Right atrium auricular region (tissue), 2 donors: Measurements from ENCODE around the gene KCNQ1. TPM values are rescaled to one million over a fixed set of nuclear protein-coding genes. Genes with fewer than 3 reads are reported as not detected.

Experiments used
- DNase-seq: peaks from one replicate; pipeline ENCODE4 v3.0.0-alpha.2; 2019; ENCODE audit warnings: low spot score
- H3K27ac ChIP-seq, 2 donors: fragments of 200-600 bp; sonication (generic); 1 replicate in 1 of 2; 2 replicates in 1 of 2; pipeline ENCODE4 v1.5.1; 2016 to 2019
- H3K27me3 ChIP-seq, 2 donors: fragments of 200-600 bp; sonication (generic); one replicate each; pipeline versions ENCODE4 v1.5.1 to v1.6.0; 2017 to 2019
- H3K36me3 ChIP-seq: fragments of 200-600 bp; sonication (generic); one replicate; pipeline ENCODE4 v1.5.1; 2016
- H3K4me1 ChIP-seq, 2 donors: fragments of 200-600 bp; sonication (generic); one replicate each; pipeline versions ENCODE4 v1.5.1 to v1.6.0; 2017 to 2019
- H3K4me3 ChIP-seq, 2 donors: fragments of 200-600 bp; sonication (generic); 1 replicate in 1 of 2; 2 replicates in 1 of 2; pipeline ENCODE4 v1.5.1; 2017 to 2019; ENCODE audit warnings: mild to moderate bottlenecking in 1 of 2, moderate library complexity in 1 of 2
- H3K9me3 ChIP-seq, 2 donors: fragments of 200-600 bp; sonication (generic); one replicate each; pipeline ENCODE4 v1.5.1; 2019
- CTCF ChIP-seq, 2 donors: fragments of 200-600 bp; sonication (generic); IDR thresholded peaks; one replicate each; pipeline ENCODE4 v1.5.1; 2019; ENCODE audit warnings: antibody characterized with exemption in 2 of 2
- total RNA-seq, 2 donors: library from RNA; depleted of rRNA; stranded (reverse); fragments of >200 nt; gene quantifications; one replicate each; pipeline ENCODE4 v1.1.0, GENCODE V29; 2016

The KCNQ1 gene
- total RNA-seq, 2 donors from 2014 or later = 12.7 to 25.1 TPM

GRCh38 chr11:2815762-2816496, 371.1 kb downstream of the KCNQ1 start:
- DNase-seq = no peak
- no peaks in the 10 kb centered on the region for H3K36me3 ChIP-seq
- H3K4me3 ChIP-seq = no peak overlapping the region
- peaks cover 0 to 24% of the 10 kb centered on the region in 2 donors for H3K4me1 ChIP-seq
- TF ChIP-seq CTCF (IDR thresholded peaks at IDR 0.05) = no peak
- H3K27ac ChIP-seq = no peak overlapping the region
- H3K9me3 ChIP-seq = peaks cover 0 to 17% of the 10 kb centered on the region in 2 donors
- no peaks in the 10 kb centered on the region for H3K27me3 ChIP-seq

DNA sequence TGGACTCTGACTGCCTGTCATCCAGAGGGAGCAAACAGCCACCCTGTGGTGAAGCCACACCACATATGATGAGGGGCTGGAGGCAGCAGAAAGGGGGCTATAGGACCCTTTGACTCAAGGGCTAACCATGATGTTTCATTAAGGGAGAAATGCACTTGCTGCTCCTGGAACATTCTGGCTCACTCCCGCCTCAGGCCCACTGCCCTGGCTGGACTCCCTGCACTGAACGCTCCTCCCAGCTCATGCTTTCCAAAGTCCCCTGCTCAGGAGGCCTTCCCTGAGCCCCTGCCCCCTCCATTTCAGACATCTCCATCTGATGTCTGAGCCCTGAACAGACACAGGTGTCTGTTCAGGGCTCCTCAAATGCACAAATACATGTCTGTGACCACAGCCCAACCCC, 371.7 kb downstream of the KCNQ1 start:
- no peak for DNase-seq
- peaks cover 0 to 18% of the 10 kb centered on the region in 2 donors for H3K4me1 ChIP-seq
- no peaks in the 10 kb centered on the region for H3K36me3 ChIP-seq
- H3K27ac ChIP-seq = no peak overlapping the region
- no peak overlapping the region for H3K4me3 ChIP-seq
- no peak for TF ChIP-seq CTCF (IDR thresholded peaks at IDR 0.05)
- no peaks in the 10 kb centered on the region for H3K27me3 ChIP-seq
- peaks cover 0 to 17% of the 10 kb centered on the region in 2 donors for H3K9me3 ChIP-seq

- no peaks in the 10 kb centered on the region for H3K27me3 ChIP-seq
- DNase-seq = no peak
- TF ChIP-seq CTCF (IDR thresholded peaks at IDR 0.05) = no peak
- no peaks in the 10 kb centered on the region for H3K36me3 ChIP-seq
- H3K4me1 ChIP-seq = peaks cover 0 to 14% of the 10 kb centered on the region in 2 donors
- no peak overlapping the region for H3K4me3 ChIP-seq
- no peak overlapping the region for H3K27ac ChIP-seq
- peaks cover 0 to 17% of the 10 kb centered on the region in 2 donors for H3K9me3 ChIP-seq
These were observed 372.2 kb downstream of the KCNQ1 start for GRCh38 chr11:2816941-2817421.

GRCh38 chr11:2817431-2817830, 372.6 kb downstream of the KCNQ1 start:
- H3K36me3 ChIP-seq = no peaks in the 10 kb centered on the region
- no peak overlapping the region for H3K27ac ChIP-seq
- H3K4me1 ChIP-seq = peaks cover 0 to 9% of the 10 kb centered on the region in 2 donors
- H3K4me3 ChIP-seq = no peak overlapping the region
- no peak for TF ChIP-seq CTCF (IDR thresholded peaks at IDR 0.05)
- no peak for DNase-seq
- no peaks in the 10 kb centered on the region for H3K27me3 ChIP-seq
- H3K9me3 ChIP-seq = peaks cover 0 to 17% of the 10 kb centered on the region in 2 donors

GRCh38 chr11:2818021-2818420, 373.2 kb downstream of the KCNQ1 start:
- Histone ChIP-seq H3K4me1 (peaks cover 0 to 3% of the 10 kb centered on the region in 2 donors), H3K27ac (no peak overlapping the region), H3K4me3 (no peak overlapping the region), H3K27me3 (no peaks in the 10 kb centered on the region), H3K9me3 (peaks cover 0 to 19% of the 10 kb centered on the region in 2 donors), H3K36me3 (no peaks in the 10 kb centered on the region)
- DNase-seq = no peak
- no peak for TF ChIP-seq CTCF (IDR thresholded peaks at IDR 0.05)
